DLD1 (cell line): ENCODE measurements around the gene PI4KA.
"Not testable (repeated sequence)": the region's sequence is repeated elsewhere in the genome, so short reads cannot be mapped to it uniquely, and the experiment has no call there.

Experiments used
- in situ Hi-C: cut with HindIII; loops from 2 replicates; pipeline ENCODE4 v1.10.0; 2017; ENCODE audit warnings: low sequenced_read_pairs

Gene PI4KA

DNA sequence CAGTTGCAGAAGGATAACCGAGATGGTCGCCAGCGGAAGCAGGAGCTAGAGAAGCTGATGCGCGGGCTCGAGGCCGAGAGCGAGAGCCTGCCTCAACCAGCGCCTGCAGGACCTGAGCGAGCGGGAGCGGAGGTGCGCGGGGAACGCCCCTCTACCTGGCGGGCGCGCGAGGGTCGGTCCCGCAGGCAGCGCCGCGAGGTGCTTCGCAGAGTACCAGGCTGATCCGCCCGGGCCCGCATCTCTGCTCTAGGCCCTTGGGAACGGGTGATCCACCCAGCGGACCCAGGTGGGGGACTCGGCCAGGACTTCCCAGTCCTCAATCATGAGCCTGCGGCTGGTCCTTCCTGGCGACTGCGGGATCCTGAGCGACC, 156.5 kb downstream of the PI4KA start:
- in situ Hi-C loops, result not testable (repeated sequence)

DNA sequence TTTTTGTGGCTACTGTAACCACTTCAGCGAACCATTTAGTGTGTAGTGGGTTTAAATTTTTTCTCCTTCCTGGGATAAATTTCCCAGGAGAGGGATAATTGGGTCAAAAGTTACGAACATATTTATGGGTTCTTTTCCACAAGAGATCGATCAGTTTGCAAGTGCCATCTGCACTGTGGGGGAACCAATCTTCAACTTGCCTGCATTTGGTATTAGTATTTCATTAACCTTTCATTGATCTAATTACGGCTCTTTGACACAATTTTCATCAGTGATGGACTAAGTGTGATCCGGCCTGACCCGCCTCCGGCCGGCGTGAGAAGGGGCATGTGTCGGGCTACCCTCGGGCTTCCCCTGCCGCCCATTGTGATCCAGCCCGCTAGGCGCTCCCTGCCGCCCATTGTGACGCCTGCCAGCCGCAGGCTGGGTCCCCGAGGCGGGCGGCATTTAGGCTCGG, 156.9 kb downstream of the PI4KA start:
- in situ Hi-C loops, result not testable (repeated sequence)

GRCh38 chr22:20700347-20700746, 158.3 kb downstream of the PI4KA start:
- in situ Hi-C loops, result not testable (repeated sequence)

GRCh38 chr22:20699856-20700255, 158.8 kb downstream of the PI4KA start:
- in situ Hi-C loops, result not testable (repeated sequence)

DNA sequence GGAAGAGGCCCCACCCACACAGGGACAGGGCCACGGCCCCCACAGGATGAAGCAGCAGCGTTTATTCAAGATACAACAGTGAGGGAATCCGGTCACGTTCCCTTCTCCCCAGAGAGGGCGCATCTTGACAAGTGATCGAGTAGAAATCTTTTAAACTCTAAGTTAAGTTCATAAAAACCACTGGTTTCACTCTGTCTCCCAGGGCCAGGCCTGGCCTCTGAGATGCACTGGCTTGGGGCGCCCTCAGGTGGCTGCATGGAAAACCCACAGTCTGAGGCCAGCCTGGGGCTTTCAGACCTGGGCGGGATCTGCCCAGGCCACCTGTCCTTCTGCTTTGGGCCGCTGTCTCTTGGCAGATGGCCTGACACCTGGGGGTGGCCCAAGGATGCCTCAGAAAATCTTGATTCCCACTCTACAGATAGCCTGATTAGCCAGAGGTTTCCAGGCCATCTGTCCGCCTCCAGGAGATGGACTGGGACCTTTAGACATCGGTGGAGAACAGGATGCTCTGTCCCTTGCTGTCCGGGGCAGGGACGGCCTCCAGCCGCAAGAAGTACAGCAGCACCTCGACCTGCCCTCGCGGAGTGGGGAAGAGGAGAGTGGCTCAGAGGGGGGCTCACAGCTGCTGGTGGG, 161.0 kb downstream of the PI4KA start:
- in situ Hi-C loops, result not testable (repeated sequence)

DNA sequence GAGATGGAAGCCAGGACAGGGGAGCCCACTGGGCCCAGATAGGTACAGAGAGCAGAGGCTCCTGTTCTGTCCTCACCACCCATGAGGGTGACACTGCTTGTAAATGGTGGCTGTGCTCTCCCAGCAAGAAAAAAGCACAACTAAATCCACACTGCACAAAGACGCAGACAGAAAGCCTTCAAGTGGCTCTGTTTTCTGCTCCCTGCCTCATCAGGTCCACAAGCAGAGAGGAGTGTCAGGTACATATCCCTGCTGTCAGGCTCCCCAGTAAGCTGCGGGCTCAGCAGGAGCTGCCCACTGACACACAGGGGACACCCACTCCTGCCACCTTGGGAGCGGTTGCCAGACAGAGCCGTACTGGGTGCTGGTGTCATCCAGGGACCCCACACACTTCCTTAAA, 162.6 kb downstream of the PI4KA start:
- in situ Hi-C loops, result not testable (repeated sequence)

GRCh38 chr22:20695205-20695604, 163.4 kb downstream of the PI4KA start:
- in situ Hi-C loops, result not testable (repeated sequence)

DNA sequence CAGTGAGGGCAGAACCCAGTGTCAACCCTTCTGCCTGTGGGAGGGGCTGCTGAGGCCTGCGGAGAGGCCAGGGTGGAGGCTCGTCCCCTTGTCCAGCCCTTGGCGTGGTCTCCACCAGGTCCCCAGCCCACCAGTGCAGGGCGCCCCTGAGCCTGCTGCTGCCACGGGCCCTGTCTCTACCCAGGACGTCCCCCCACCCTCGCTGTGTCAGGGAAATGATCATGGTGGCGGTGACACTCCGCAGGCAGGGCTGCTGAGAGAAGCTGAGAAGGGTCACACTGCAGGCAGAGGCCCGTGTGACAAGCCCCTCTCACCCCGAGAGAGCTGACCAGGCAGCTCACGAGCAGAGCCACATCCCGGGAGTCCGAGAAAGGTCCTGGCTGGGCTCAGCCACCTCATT, 164.4 kb downstream of the PI4KA start:
- in situ Hi-C loops, result not testable (repeated sequence)

GRCh38 chr22:20692926-20693325, 165.7 kb downstream of the PI4KA start:
- in situ Hi-C loops, result not testable (repeated sequence)

GRCh38 chr22:20690586-20691317, 167.9 kb downstream of the PI4KA start:
- in situ Hi-C loops, result not testable (repeated sequence)

DNA sequence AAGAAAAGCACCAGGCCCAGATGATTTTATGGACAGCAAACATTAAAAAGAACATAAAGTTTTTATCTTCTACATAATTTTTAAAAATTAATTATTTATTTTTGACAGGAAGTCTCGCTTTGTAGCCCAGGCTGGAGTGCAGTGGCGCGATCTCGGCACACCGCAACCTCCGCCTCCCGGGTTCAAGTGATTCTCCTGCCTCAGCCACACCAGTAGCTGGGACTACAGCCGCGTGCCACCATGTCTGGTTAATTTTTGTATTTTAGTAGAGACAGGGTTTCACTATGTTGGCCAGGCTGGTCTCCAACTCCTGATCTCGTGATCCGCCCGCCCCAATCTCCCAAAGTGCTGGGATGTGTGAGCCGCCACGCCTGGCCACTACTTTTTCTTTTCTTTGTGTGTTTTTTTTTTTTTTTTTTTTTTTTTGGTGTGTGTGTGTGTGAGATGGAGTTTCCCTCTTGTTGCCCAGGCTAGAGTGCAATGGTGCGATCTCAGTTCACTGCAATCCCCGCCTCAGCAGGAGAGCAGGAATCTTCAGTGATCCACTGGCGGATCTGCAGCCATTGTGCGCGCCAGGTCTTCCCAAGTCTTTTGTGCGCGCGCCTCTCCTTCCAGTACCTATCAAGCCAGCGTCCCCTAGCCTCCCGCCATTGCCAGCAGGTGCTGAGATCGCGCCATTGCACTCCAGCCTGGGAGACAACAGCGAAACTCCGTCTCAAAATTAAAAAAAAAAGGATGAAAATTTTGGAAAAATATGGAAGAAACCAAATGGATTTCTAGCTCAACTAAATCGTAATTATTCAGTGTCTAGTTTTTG, 171.0 kb downstream of the PI4KA start:
- in situ Hi-C loops, result not testable (repeated sequence)

DNA sequence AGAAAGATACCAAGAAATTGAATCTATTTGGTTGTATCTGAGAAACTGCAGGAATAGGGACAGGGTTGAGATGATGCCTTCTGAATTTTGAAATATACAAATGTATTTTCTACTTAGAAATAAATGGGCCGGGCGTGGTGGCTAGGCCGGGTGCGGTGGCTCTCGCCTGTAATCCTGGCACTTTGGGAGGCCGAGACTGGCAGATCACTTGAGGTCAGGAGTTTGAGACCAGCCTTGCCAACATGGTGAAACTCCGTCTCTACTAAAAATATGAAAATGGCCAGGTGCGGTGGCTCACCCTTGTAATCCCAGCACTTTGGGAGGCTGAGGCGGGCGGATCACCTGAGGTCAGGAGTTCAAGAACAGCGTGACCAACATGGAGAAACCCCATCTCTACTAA, 172.8 kb downstream of the PI4KA start:
- in situ Hi-C loops, result not testable (repeated sequence)

GRCh38 chr22:20678792-20679435, 179.7 kb downstream of the PI4KA start:
- in situ Hi-C loops, result not testable (repeated sequence)

DNA sequence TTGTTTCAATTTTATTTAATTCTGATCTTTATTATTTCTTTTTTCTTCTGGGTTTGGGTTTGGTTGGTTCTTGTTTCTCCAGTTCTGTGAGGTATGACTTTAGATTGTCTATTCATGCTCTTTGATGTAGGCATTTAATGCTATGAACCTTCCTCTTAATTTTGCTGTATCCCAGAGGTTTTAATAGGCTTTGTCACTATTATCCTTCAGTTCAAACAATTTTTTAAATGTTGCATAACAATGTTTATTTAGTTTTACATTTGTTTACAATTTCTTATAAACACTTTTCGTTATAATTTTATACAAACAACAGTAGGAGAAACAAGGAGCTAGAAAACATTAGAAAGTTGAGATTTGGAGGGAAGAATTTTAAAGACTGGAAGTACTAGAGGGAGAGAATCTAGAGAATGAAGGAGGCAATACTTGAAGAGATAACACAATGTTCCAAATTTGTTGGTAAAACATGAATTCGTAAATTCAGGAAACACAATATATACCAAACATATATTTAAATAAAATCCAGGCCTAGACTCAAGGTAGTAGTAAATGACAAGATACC, 180.8 kb downstream of the PI4KA start:
- in situ Hi-C loops, result no loop called here

DNA sequence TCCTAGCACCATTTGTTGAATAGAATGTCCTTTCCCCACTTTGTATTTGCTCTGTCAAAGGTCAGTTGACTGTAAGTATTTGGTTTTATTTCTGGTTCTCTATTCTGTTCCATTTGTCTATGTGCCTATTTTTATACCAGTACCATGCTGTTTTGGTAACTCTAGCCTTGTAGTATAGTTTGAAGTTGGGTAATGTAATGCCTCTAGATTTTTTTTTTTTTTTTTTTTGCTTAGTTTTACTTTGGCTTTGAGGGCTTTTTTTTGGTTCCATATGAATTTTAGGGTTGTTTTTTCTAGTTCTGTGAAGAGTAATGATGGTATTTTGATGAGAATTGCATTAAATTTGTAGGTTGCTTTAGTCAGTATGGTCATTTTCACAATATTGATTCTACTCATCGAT, 183.0 kb downstream of the PI4KA start:
- in situ Hi-C loops, result not testable (repeated sequence)

DNA sequence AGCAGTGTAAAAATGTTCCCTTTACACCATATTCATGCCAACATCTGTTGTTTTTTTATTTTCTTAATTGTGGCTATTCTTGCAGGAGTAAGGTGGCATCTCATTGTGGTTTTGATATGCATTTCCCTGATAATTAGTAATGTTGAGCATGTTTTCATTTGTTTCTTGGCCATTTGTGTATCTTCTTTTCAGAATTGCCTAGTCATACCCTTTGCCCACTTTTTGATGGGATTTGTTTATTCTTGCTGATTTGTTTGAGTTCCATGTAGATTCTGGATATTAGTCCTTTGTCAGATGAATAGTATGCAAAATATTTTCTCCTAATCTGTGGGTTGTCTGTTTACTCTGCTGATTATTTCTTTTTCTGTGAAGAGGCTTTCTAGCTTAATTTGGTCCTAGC, 183.6 kb downstream of the PI4KA start:
- in situ Hi-C loops, result no loop called here

- in situ Hi-C loops, result no loop called here
These were observed 185.1 kb downstream of the PI4KA start for GRCh38 chr22:20673295-20674195.

DNA sequence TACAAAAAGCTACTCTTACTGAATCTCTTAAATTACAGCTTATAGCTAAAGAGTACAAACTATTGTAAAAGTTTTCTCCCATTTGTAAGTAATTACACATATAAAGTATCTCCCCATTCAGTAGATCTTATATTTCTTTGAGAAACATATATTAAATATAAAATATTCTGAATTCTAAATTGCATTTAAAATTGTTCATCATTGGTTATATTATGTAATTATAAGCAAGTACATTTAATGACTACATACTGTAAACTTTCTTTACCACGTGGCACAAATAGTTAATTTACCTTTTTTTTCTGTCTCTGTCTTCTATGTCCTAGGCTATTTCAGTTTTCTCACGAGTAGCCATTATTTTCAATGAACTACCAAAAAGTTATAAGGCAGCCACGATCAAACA, 185.9 kb downstream of the PI4KA start:
- in situ Hi-C loops, result no loop called here

- in situ Hi-C loops, result no loop called here
These were observed 186.6 kb downstream of the PI4KA start for GRCh38 chr22:20672082-20672424.
